HepG2 (cell line): Measurements from ENCODE around the gene SLC5A5. TPM values are rescaled to one million over a fixed set of nuclear protein-coding genes. Genes with fewer than 3 reads are reported as not detected.

Source experiments
- ATAC-seq: fragments of 200-7000 bp; cut with Tn5 transposase; 3 replicates; pipeline ENCODE4 v1.9.1; 2020; ENCODE audit warnings: mild to moderate bottlenecking, moderate library complexity
- BruUV-seq: library from RNA; stranded (reverse); fragments of 400-500 nt; replicated peaks from 2 replicates; lab custom pipeline; 2021; lab: Mats Ljungman, UMichigan
- CTCF ChIA-PET: fragments of 300-600 bp; formaldehyde crosslinking; extraction: SDS; loops from one replicate; lab custom pipeline; 2021; ENCODE audit warnings: low total read pairs, inconsistent platforms, low intra/inter-chr PET ratio; lab: Yijun Ruan, JAX
- POLR2A ChIA-PET: fragments of 350-600 bp; sonication (Branson Sonifier 250); formaldehyde crosslinking; loops from one replicate; lab custom pipeline; 2020; ENCODE audit warnings: antibody characterized with exemption, inconsistent platforms; lab: Yijun Ruan, JAX
- DNase-seq: peaks from one replicate; pipeline ENCODE4 v3.0.0-alpha.2; 2015; ENCODE audit warnings: low spot score
- FAIRE-seq: peaks from 3 replicates; lab custom pipeline; 2011; peaks lifted over from hg19 to GRCh38; lab: Jason Lieb, UNC
- H2AFZ ChIP-seq: one replicate; pipeline ENCODE4 v1.6.1; 2011; ENCODE audit warnings: low read length, inconsistent platforms
- H3K27ac ChIP-seq: fragments of 300-600 bp; 3 replicates; pipeline ENCODE4 v1.8.0; 2011; ENCODE audit warnings: mixed run types, mild to moderate bottlenecking, mixed read lengths, low read length, inconsistent platforms; ENCODE audit not compliant: insufficient read depth; ENCODE audit errors: extremely low read length
- H3K27me3 ChIP-seq, 2 experiments: fragments of 200-600 bp in 1 of 2; 2 replicates in 1 of 2; 3 replicates in 1 of 2; pipeline versions ENCODE4 v1.6.0 to v1.8.0; 2011; ENCODE audit warnings: low read length in 2 of 2, mild to moderate bottlenecking in 2 of 2, moderate library complexity in 2 of 2, inconsistent platforms in 1 of 2; ENCODE audit not compliant: insufficient read depth in 2 of 2, control insufficient read depth in 1 of 2
- H3K36me3 ChIP-seq, 2 experiments: fragments of 200-600 bp in 1 of 2; replicated peaks in 1 of 2; 2 replicates in 1 of 2; 3 replicates in 1 of 2; pipeline versions ENCODE4 v1.5.1 to v1.8.0; 2011; ENCODE audit warnings: low read length in 2 of 2, inconsistent platforms in 1 of 2; ENCODE audit not compliant: insufficient read depth in 2 of 2, control insufficient read depth in 1 of 2
- H3K4me1 ChIP-seq: 2 replicates; pipeline ENCODE4 v1.5.1; 2012; ENCODE audit warnings: low read length, inconsistent platforms; ENCODE audit not compliant: insufficient read depth
- H3K4me2 ChIP-seq: 2 replicates; pipeline ENCODE4 v1.6.0; 2011; ENCODE audit warnings: low read depth, low read length, inconsistent platforms
- H3K4me3 ChIP-seq, 3 experiments: fragments of 200-600 bp in 1 of 3; sonication (generic), shearing (Covaris generic) in 1 of 3; replicated peaks in 1 of 3; 2 replicates each; pipeline ENCODE4 v1.5.1; 2011 to 2016; ENCODE audit warnings: low read length in 3 of 3, inconsistent platforms in 2 of 3, low read depth in 2 of 3, mild to moderate bottlenecking in 2 of 3, control low read depth in 1 of 3, mixed read lengths in 1 of 3; ENCODE audit not compliant: insufficient read depth in 1 of 3
- H3K79me2 ChIP-seq: one replicate; pipeline ENCODE4 v1.6.1; 2011; ENCODE audit warnings: low read length, inconsistent platforms; ENCODE audit not compliant: insufficient read depth
- H3K9ac ChIP-seq: 2 replicates; pipeline ENCODE4 v1.6.0; 2011; ENCODE audit warnings: mild to moderate bottlenecking, low read depth, low read length, inconsistent platforms; ENCODE audit not compliant: insufficient read depth
- H3K9me3 ChIP-seq: 2 replicates; pipeline ENCODE4 v1.5.1; 2012; ENCODE audit warnings: mild to moderate bottlenecking, low read length
- H4K20me1 ChIP-seq: 2 replicates; pipeline ENCODE4 v1.6.0; 2011; ENCODE audit warnings: inconsistent platforms, mild to moderate bottlenecking, low read length, moderate library complexity; ENCODE audit not compliant: insufficient read depth
- HIC2 ChIP-seq: sonication (generic); formaldehyde crosslinking; IDR thresholded peaks from 2 replicates; pipeline ENCODE4 v1.9.0; 2022; ENCODE audit warnings: low read depth, missing genetic modification reagents
- HNRNPL ChIP-seq: fragments of 200-400 bp; formaldehyde crosslinking; IDR thresholded peaks from 2 replicates; pipeline ENCODE4 v1.6.1; 2017; ENCODE audit warnings: mild to moderate bottlenecking, low read depth, low read length
- NR0B2 ChIP-seq: sonication (generic); formaldehyde crosslinking; IDR thresholded peaks from 2 replicates; pipeline ENCODE4 v1.4.0; 2020; ENCODE audit warnings: mild to moderate bottlenecking, missing genetic modification reagents
- NR2F1 ChIP-seq, 2 experiments: fragments of 450-650 bp in 1 of 2; formaldehyde crosslinking in 1 of 2; IDR thresholded peaks; 2 replicates each; pipeline versions ENCODE4 v1.5.0 to v1.6.1; 2016 to 2020; ENCODE audit warnings: mild to moderate bottlenecking in 1 of 2, missing compliant biosample characterization in 1 of 2, missing genetic modification reagents in 1 of 2, moderate library complexity in 1 of 2
- SOX13 ChIP-seq, 3 experiments: fragments of 450-650 bp in 1 of 3; sonication (generic) in 1 of 3; formaldehyde crosslinking in 1 of 3; IDR thresholded peaks in 2 of 3; conservative IDR thresholded peaks in 1 of 3; 2 replicates each; pipeline versions ENCODE4 v1.5.0 to v1.6.1; 2016 to 2020; ENCODE audit warnings: antibody characterized with exemption in 1 of 3, mild to moderate bottlenecking in 1 of 3, missing compliant biosample characterization in 1 of 3, missing genetic modification reagents in 1 of 3, moderate library complexity in 1 of 3
- ZBTB33 ChIP-seq: sonication (generic); formaldehyde crosslinking; IDR thresholded peaks from 2 replicates; pipeline ENCODE4 v1.4.0; 2020; ENCODE audit warnings: missing genetic modification reagents
- ZBTB38 ChIP-seq: sonication (generic); formaldehyde crosslinking; IDR thresholded peaks from 2 replicates; pipeline ENCODE4 v1.5.1; 2020; ENCODE audit warnings: mild to moderate bottlenecking, missing genetic modification reagents
- ZNF263 ChIP-seq: sonication (generic); formaldehyde crosslinking; IDR thresholded peaks from 2 replicates; pipeline ENCODE4 v1.4.0; 2020; ENCODE audit warnings: missing genetic modification reagents
- ZNF770 ChIP-seq: sonication (generic); formaldehyde crosslinking; IDR thresholded peaks from 2 replicates; pipeline ENCODE4 v1.5.0; 2020; ENCODE audit warnings: mild to moderate bottlenecking, missing genetic modification reagents
- ZSCAN25 ChIP-seq: sonication (generic); formaldehyde crosslinking; IDR thresholded peaks from 2 replicates; pipeline ENCODE4 v1.8.0; 2022; ENCODE audit warnings: mild to moderate bottlenecking, missing genetic modification reagents
- WGBS: methylation state at CpG from one replicate; pipeline ENCODE4 v1.1.6; 2017; ENCODE audit warnings: low lambda C conversion rate; 5-methylcytosine and 5-hydroxymethylcytosine counted together
- in situ Hi-C: cut with HindIII; loops from 2 replicates; pipeline ENCODE4 v1.10.0; 2017; ENCODE audit warnings: low pct_unique_long_range_greater_than_20kb; ENCODE audit not compliant: extremely low pct_ligation_motif_present
- intact Hi-C: fragments of 100-400 bp; cut with micrococcal nuclease; formaldehyde crosslinking; loops from one replicate; pipeline ENCODE4 v1.10.0; 2022; ENCODE audit not compliant: unreplicated experiment
- polyA plus RNA-seq, 8 experiments: library from polyadenylated mRNA; depleted of rRNA in 3 of 8; stranded (reverse) in 7 of 8; unstranded in 1 of 8; fragments of >200 nt; fragmentation: Illumina TruSeq in 4 of 8; extraction: Trizol in 4 of 8; gene quantifications; 2 replicates each; pipeline versions ENCODE4 v1.2.1 to v1.2.3, GENCODE V29; 2011 to 2016; ENCODE audit warnings: low read depth in 4 of 8, missing spikeins in 1 of 8, mixed read lengths in 1 of 8; ENCODE audit not compliant: insufficient read depth in 1 of 8
- total RNA-seq, 5 experiments: library from RNA; depleted of rRNA; stranded (reverse); fragments of >200 nt; fragmentation: Illumina TruSeq; extraction: Trizol; gene quantifications; 2 replicates each; pipeline ENCODE4 v1.2.3, GENCODE V29; 2016; ENCODE audit warnings: low read depth in 1 of 5

The SLC5A5 gene
- total and polyA plus RNA-seq, 2 of the 13 experiments (the other 11 are each of a cell fraction or from before 2014, with no cell fraction given), result not detected

- Histone ChIP-seq H3K27ac (peak overlapping the region; percentile 21), H3K4me3 (peak overlapping the region in 2 of 3 experiments; percentile 5 to 36; a peak in 2 of 6 replicates), H3K79me2 (no peaks in the 10 kb centered on the region), H4K20me1 (no peaks in the 10 kb centered on the region), H3K9ac (peak overlapping the region; percentile 33; the same call in 1 of the 2 replicates)
- no TSS peak for BruUV-seq
- FAIRE-seq (no peak), ATAC-seq (no peak), DNase-seq (no peak)
- intact Hi-C loops, result no loop called here
- POLR2A ChIA-PET, result interaction anchor here (0.9 to 3.7 kb wide), 4 partner anchors 11 to 54 kb away, joined by 3 to 49 read pairs (median 8); partner anchors contain the start of genes B3GNT3 and RPL18A
- TF ChIP-seq HIC2 (CRISPR knock-in tag), result peak; percentile 61; the same call in 1 of the 2 replicates
- TF ChIP-seq ZBTB38 (CRISPR knock-in tag), result peak; percentile 50; the same call in 1 of the 2 replicates
- TF ChIP-seq NR0B2, result no peak
- 0 out of 2 replicates have a peak, but pooled peaks have one; percentile 51 for TF ChIP-seq HNRNPL
- no peak for TF ChIP-seq NR2F1 (CRISPR knock-in tag; IDR thresholded peaks at IDR 0.05)
- 0 out of 2 replicates have a peak, but pooled peaks have one; percentile 23 for TF ChIP-seq ZSCAN25 (CRISPR knock-in tag)
- TF ChIP-seq ZNF770, result peak; percentile 46
- TF ChIP-seq ZBTB33, result peak; percentile 63
- TF ChIP-seq ZNF263 (CRISPR knock-in tag), result peak; percentile 76
- no peak for TF ChIP-seq SOX13 (IDR thresholded peaks at IDR 0.05)
- TF ChIP-seq SOX13 (CRISPR knock-in tag; conservative IDR thresholded peaks at IDR 0.05 in 1 of 2, IDR thresholded peaks at IDR 0.05 in 1 of 2), result 0 out of 4 replicates have a peak, but pooled peaks of 1 of the 2 experiments have one; percentile 15
- TF ChIP-seq, all 625 proteins: peak for 8
- 48% methylated on average over 14 of the region's 14 CpGs for WGBS
- Histone ChIP-seq H3K4me2 (peak overlapping the region; percentile 52), H2AFZ (no peak overlapping the region), H3K9me3 (no peaks in the 10 kb centered on the region), H3K27me3 (no peaks in the 10 kb centered on the region), H3K36me3 (no peaks in the 10 kb centered on the region; a peak in 2 of 5 replicates), H3K4me1 (peaks cover 43% of the 10 kb centered on the region)
- in situ Hi-C loops, result loop anchor here (5.0 kb wide), 1 partner anchor 51 kb away; the partner anchor contains the start of gene B3GNT3
- CTCF ChIA-PET, result no interaction called here
Measured at GRCh38 chr19:17848595-17849292, 23.0 kb upstream of the SLC5A5 start.
